Endothelial cell (in vitro differentiated cells): ENCODE measurements around the gene HSPA1A. TPM values are rescaled to one million over a fixed set of nuclear protein-coding genes. Genes with fewer than 3 reads are reported as not detected.

ENCODE experiments used
- DNase-seq: peaks from one replicate; pipeline ENCODE4 v3.0.0; 2021; ENCODE audit warnings: low spot score
- H3K27ac Mint-ChIP-seq: one replicate; pipeline ENCODE4 v1.8.0; 2021; ENCODE audit warnings: mixed read lengths, inconsistent platforms; ENCODE audit not compliant: unreplicated experiment
- H3K27me3 Mint-ChIP-seq: one replicate; pipeline ENCODE4 v1.8.0; 2021; ENCODE audit warnings: mild to moderate bottlenecking, moderate library complexity, mixed read lengths, inconsistent platforms; ENCODE audit not compliant: unreplicated experiment
- H3K36me3 Mint-ChIP-seq: one replicate; pipeline ENCODE4 v1.8.0; 2021; ENCODE audit warnings: mild to moderate bottlenecking, low read depth, mixed read lengths, inconsistent platforms; ENCODE audit not compliant: unreplicated experiment
- H3K4me1 Mint-ChIP-seq: one replicate; pipeline ENCODE4 v1.8.0; 2021; ENCODE audit warnings: mild to moderate bottlenecking, mixed read lengths, inconsistent platforms; ENCODE audit not compliant: unreplicated experiment
- H3K4me3 Mint-ChIP-seq: one replicate; pipeline ENCODE4 v1.8.0; 2021; ENCODE audit warnings: mild to moderate bottlenecking, mixed read lengths, inconsistent platforms; ENCODE audit not compliant: unreplicated experiment
- H3K9me3 Mint-ChIP-seq: one replicate; pipeline ENCODE4 v1.8.0; 2021; ENCODE audit warnings: mixed read lengths, inconsistent platforms; ENCODE audit not compliant: unreplicated experiment
- total RNA-seq: library from RNA; stranded (reverse); fragmentation: NEBNext Ultra II Directional; extraction: Animal tissue kit (Norgen Biotek cat#: 25700); gene quantifications from one replicate; pipeline ENCODE4 v1.2.1, GENCODE V29; 2021; ENCODE audit not compliant: unreplicated experiment
- TF ChIP-seq, protein P1 (sequence below): fragments of 200-600 bp; sonication (generic); IDR thresholded peaks from one replicate; pipeline ENCODE4 v1.5.0; 2021; ENCODE audit warnings: antibody characterized with exemption; ENCODE audit not compliant: unreplicated experiment

Gene HSPA1A
- total RNA-seq, 1 donor from 2014 or later = 27.2 TPM

DNA sequence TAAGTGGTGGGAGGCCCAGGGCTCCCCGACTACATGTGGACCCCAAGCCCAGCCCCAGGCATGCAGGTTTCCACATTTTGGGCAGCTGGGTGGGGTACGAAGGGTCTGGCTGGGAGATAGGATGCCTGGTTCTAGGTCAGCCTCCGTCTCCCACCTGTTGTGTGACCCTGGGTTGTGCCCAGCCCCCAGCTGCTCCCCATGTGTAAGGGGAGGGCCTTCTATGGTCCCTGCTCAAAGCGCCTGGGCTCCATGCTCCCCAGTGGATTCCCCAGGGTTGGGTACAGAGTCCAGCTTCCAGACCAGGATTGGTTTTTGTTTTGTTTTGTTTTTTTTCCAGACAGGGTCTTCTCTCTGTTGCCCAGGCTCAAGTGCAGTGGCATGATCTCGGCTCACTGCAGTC is 37.1 kb upstream of the HSPA1A start:
- Mint-ChIP-seq H3K27ac (no peak overlapping the region), H3K4me1 (no peaks in the 10 kb centered on the region), H3K36me3 (peaks cover 5% of the 10 kb centered on the region)

GRCh38 chr6:31778999-31779885 is 36.1 kb upstream of the HSPA1A start:
- no peak overlapping the region for H3K27ac Mint-ChIP-seq
- H3K4me3 Mint-ChIP-seq = no peak overlapping the region
- H3K36me3 Mint-ChIP-seq = peaks cover 8% of the 10 kb centered on the region
- no peaks in the 10 kb centered on the region for H3K4me1 Mint-ChIP-seq
- no peak for DNase-seq
- H3K9me3 Mint-ChIP-seq = no peaks in the 10 kb centered on the region
- TF ChIP-seq, protein P1, sequence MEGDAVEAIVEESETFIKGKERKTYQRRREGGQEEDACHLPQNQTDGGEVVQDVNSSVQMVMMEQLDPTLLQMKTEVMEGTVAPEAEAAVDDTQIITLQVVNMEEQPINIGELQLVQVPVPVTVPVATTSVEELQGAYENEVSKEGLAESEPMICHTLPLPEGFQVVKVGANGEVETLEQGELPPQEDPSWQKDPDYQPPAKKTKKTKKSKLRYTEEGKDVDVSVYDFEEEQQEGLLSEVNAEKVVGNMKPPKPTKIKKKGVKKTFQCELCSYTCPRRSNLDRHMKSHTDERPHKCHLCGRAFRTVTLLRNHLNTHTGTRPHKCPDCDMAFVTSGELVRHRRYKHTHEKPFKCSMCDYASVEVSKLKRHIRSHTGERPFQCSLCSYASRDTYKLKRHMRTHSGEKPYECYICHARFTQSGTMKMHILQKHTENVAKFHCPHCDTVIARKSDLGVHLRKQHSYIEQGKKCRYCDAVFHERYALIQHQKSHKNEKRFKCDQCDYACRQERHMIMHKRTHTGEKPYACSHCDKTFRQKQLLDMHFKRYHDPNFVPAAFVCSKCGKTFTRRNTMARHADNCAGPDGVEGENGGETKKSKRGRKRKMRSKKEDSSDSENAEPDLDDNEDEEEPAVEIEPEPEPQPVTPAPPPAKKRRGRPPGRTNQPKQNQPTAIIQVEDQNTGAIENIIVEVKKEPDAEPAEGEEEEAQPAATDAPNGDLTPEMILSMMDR = no peak
- H3K27me3 Mint-ChIP-seq = peaks cover 2% of the 10 kb centered on the region

More for the DNA sequence above, 37.1 kb upstream of the HSPA1A start:
- Mint-ChIP-seq H3K4me3 (no peak overlapping the region), H3K9me3 (no peaks in the 10 kb centered on the region), H3K27me3 (peaks cover 2% of the 10 kb centered on the region)
- DNase-seq = no peak
- TF ChIP-seq, protein P1 = no peak

DNA sequence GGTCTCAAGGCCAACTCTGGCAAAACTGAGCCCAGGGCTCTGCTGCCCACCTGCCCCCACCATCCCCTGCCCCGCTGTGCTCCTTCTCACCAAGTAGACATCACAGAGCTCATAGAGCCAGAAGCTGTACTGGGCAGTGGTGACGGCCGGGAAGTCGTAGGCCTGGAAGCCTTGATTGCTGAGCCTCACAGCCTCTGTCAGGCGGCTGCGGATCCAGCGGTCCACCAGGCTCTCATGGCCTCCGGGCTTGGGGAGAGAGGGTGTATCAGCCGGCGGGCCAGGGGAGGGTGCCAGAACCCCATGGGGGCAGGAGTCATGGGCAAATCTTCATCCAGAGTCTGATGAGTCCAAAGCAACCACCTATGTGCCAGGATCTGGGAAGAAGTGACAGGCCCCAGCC is 35.4 kb upstream of the HSPA1A start:
- no peak overlapping the region for H3K4me3 Mint-ChIP-seq
- H3K27me3 Mint-ChIP-seq = peaks cover 2% of the 10 kb centered on the region
- peaks cover 13% of the 10 kb centered on the region for H3K36me3 Mint-ChIP-seq
- TF ChIP-seq, protein P1 = no peak
- DNase-seq = no peak
- H3K27ac Mint-ChIP-seq = no peak overlapping the region
- no peaks in the 10 kb centered on the region for H3K9me3 Mint-ChIP-seq
- H3K4me1 Mint-ChIP-seq = no peaks in the 10 kb centered on the region

GRCh38 chr6:31780507-31781243 is 34.7 kb upstream of the HSPA1A start:
- Mint-ChIP-seq H3K9me3 (no peaks in the 10 kb centered on the region), H3K27me3 (peaks cover 2% of the 10 kb centered on the region), H3K4me1 (no peaks in the 10 kb centered on the region), H3K4me3 (no peak overlapping the region), H3K36me3 (peaks cover 13% of the 10 kb centered on the region), H3K27ac (no peak overlapping the region)
- TF ChIP-seq, protein P1 = no peak
- no peak for DNase-seq
